Thyroid gland (tissue), 4 donors: ENCODE data around the gene POLE2.

ENCODE experiments used
- CTCF ChIP-seq, 6 experiments: fragments of 200-600 bp in 3 of 6; fragments of 450-650 bp in 3 of 6; sonication (generic) in 3 of 6; IDR thresholded peaks; one replicate each; pipeline ENCODE4 v1.5.1; 2016 to 2019; ENCODE audit warnings: antibody characterized with exemption in 6 of 6, mild to moderate bottlenecking in 2 of 6, inconsistent platforms in 1 of 6, moderate library complexity in 1 of 6
- POLR2A ChIP-seq, 2 donors: fragments of 450-650 bp; IDR thresholded peaks; one replicate each; pipeline ENCODE4 v1.6.1; 2017; ENCODE audit warnings: antibody characterized with exemption in 2 of 2, mild to moderate bottlenecking in 2 of 2, moderate library complexity in 1 of 2

DNA sequence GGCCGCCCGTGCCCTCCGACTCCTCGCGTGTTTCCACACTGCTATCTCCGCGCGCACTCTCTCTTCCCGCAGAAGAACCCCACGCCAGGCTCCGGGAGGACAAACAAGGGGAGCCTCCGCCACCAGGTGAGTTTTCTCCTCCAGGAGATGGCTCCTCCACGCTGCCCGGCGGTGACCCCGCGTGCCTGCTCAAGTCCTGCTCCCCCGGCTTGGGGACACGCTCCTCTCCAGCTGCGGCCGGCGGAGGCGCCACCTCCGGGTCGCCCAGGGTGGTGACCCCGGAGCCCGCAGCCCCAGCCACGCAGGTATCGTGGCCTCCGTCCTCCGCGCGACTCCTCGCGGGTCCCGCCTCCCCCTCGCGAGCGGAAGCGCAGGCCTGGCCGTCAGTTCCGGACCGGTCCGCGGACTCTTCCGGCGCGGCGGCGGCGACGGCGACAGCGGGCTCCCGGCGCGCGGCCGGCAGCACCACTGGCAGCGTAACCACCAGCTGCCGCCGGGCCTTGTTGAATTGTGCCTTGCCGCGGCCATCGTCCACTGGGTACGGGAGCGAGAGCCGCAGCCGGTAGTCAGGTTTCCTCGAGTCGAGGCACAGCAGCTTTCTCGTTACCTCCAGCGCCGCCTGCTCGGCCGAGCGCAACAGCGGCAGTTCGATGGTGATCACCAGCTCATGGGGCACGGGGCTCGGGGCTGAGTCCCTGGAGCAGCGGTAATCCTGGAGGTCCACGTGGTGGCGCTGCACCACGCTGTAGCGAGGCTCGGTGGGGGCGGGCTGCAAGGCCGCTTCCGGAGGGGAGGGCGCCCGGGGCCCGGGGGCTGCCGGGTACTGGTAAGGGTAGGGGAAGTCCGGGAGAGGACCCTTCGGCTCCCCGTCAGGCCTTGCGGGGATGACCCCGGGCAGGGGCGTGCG, 54.1 kb downstream of the POLE2 start:
- TF ChIP-seq CTCF (IDR thresholded peaks at IDR 0.05) (peak; percentile 32 to 93 (median 74)), POLR2A (IDR thresholded peaks at IDR 0.05) (peak; percentile 76 to 91)
